ENCODE results near the gene PTOV1. TPM values are rescaled to one million over a fixed set of nuclear protein-coding genes. Genes with fewer than 3 reads are reported as not detected.

Gene PTOV1
- total and polyA plus RNA-seq, 12 donors, result 67.8 to 220 (median 91.4) TPM

GRCh38 chr19:49889038-49889686 is 38.2 kb downstream of the PTOV1 start:
- TF ChIP-seq CTCF (IDR thresholded peaks at IDR 0.05), result no peak
- intact Hi-C loops (cut with DNase I), result no loop called here
- Histone ChIP-seq H3K9me3 (no peaks in the 10 kb centered on the region), H3K27ac (no peak overlapping the region), H3K27me3 (peaks cover 0 to 9% (median 0%) of the 10 kb centered on the region in 7 donors), H3K4me3 (no peak overlapping the region), H3K4me1 (peaks cover 5 to 27% (median 11%) of the 10 kb centered on the region in 9 donors), H3K36me3 (peaks cover 0 to 36% (median 20%) of the 10 kb centered on the region in 9 donors)
- ATAC-seq (peak in 2 of 8 donors; percentile 8 to 13), DNase-seq (peak in 1 of 2 donors; percentile 4)
- 79 to 86% methylated on average over 23 of the region's 23 CpGs for WGBS, 2 donors

- Histone ChIP-seq H3K4me3 (peak overlapping the region in 8 of 10 donors; percentile 10 to 48 (median 32)), H3K9me3 (no peaks in the 10 kb centered on the region), H3K27me3 (peaks cover 0 to 9% (median 0%) of the 10 kb centered on the region in 7 donors), H3K27ac (no peak overlapping the region), H3K4me1 (peaks cover 5 to 27% (median 11%) of the 10 kb centered on the region in 9 donors), H3K36me3 (peaks cover 0 to 30% (median 13%) of the 10 kb centered on the region in 9 donors)
- DNase-seq (peak; percentile 69 to 80), ATAC-seq (peak; percentile 50 to 81 (median 64))
- WGBS, 2 donors, result 13 to 20% methylated on average over 71 of the region's 71 CpGs
- TF ChIP-seq CTCF (IDR thresholded peaks at IDR 0.05), result peak; percentile 64 to 89 (median 84)
- intact Hi-C loops (cut with DNase I), result no loop called here
Observed at GRCh38 chr19:49889687-49890348, 38.9 kb downstream of the PTOV1 start.

GRCh38 chr19:49890349-49891311 is 39.7 kb downstream of the PTOV1 start:
- Histone ChIP-seq H3K4me1 (peaks cover 5 to 27% (median 11%) of the 10 kb centered on the region in 9 donors), H3K36me3 (peaks cover 0 to 22% (median 5%) of the 10 kb centered on the region in 9 donors), H3K9me3 (no peaks in the 10 kb centered on the region), H3K4me3 (peak overlapping the region in 8 of 10 donors; percentile 10 to 48 (median 32)), H3K27me3 (peaks cover 0 to 9% (median 0%) of the 10 kb centered on the region in 7 donors), H3K27ac (no peak overlapping the region)
- DNase-seq, result no peak
- 12 to 13% methylated on average over 69 of the region's 69 CpGs for WGBS, 2 donors
- TF ChIP-seq CTCF (IDR thresholded peaks at IDR 0.05), result peak in 3 of 9 donors; percentile 24 to 39 (median 35)
- peak in 6 of 8 donors; percentile 6 to 33 (median 12) for ATAC-seq
- intact Hi-C loops (cut with DNase I), result no loop called here

GRCh38 chr19:49891393-49891792 is 40.4 kb downstream of the PTOV1 start:
- ATAC-seq, result no peak
- WGBS, 2 donors, result 87% methylated on average over 17 of the region's 17 CpGs
- Histone ChIP-seq H3K36me3 (peaks cover 0 to 14% (median 1%) of the 10 kb centered on the region in 9 donors), H3K4me1 (peaks cover 5 to 28% (median 11%) of the 10 kb centered on the region in 9 donors), H3K27me3 (peaks cover 0 to 9% (median 0%) of the 10 kb centered on the region in 7 donors), H3K9me3 (no peaks in the 10 kb centered on the region), H3K27ac (no peak overlapping the region), H3K4me3 (no peak overlapping the region)
- intact Hi-C loops (cut with DNase I), result no loop called here
- no peak for TF ChIP-seq CTCF (IDR thresholded peaks at IDR 0.05)
- DNase-seq, result no peak

All from heart right ventricle (tissue), 16 donors.